Ovary (tissue), 9 donors: ENCODE results near the gene EIF2D. TPM values are rescaled to one million over a fixed set of nuclear protein-coding genes. Genes with fewer than 3 reads are reported as not detected.
"Not testable (repeated sequence)": the region's sequence is repeated elsewhere in the genome, so short reads cannot be mapped to it uniquely, and the experiment has no call there.

Experiments used
- DNase-seq, 5 donors: peaks; one replicate each; pipeline ENCODE4 v3.0.0-alpha.2; 2019 to 2020
- H3K27ac ChIP-seq, 2 donors: fragments of 200-600 bp; one replicate each; pipeline versions ENCODE4 v1.5.1 to v1.8.0; 2019 to 2022
- H3K27me3 ChIP-seq: fragments of 200-600 bp; one replicate; pipeline ENCODE4 v1.8.0; 2022
- H3K36me3 ChIP-seq: fragments of 200-600 bp; sonication (generic); one replicate; pipeline ENCODE4 v1.5.1; 2019
- H3K4me1 ChIP-seq: one replicate; pipeline ENCODE4 v1.8.1; 2013; ENCODE audit warnings: mild to moderate bottlenecking, moderate library complexity; ENCODE audit not compliant: insufficient read depth
- H3K4me3 ChIP-seq: fragments of 200-600 bp; sonication (generic); one replicate; pipeline ENCODE4 v1.5.1; 2017
- H3K9me3 ChIP-seq, 2 donors: fragments of 200-600 bp in 1 of 2; sonication (generic) in 1 of 2; one replicate each; pipeline versions ENCODE4 v1.5.1 to v1.8.1; 2013 to 2019; ENCODE audit warnings: mild to moderate bottlenecking in 1 of 2, moderate library complexity in 1 of 2
- EP300 ChIP-seq: sonication (generic); formaldehyde crosslinking; IDR thresholded peaks from one replicate; pipeline ENCODE4 v1.6.1; 2017; ENCODE audit warnings: antibody characterized with exemption
- POLR2A ChIP-seq: fragments of 450-650 bp; IDR thresholded peaks from one replicate; pipeline ENCODE4 v1.6.1; 2017; ENCODE audit warnings: antibody characterized with exemption, mild to moderate bottlenecking, moderate library complexity
- WGBS, 3 donors: extraction: QIAGEN DNeasy Blood & Tissue Kit in 1 of 3; methylation state at CpG; one replicate each; pipeline versions ENCODE4 v1.1.5 to v1.1.7; 2013 to 2017; 5-methylcytosine and 5-hydroxymethylcytosine counted together
- intact Hi-C, 4 donors: fragments of 100-400 bp; cut with DNase I; formaldehyde crosslinking; loops; one replicate each; pipeline versions ENCODE4 v1.11.0 to v1.15.1; 2022 to 2023
- polyA plus RNA-seq, 2 donors: library from polyadenylated mRNA; stranded (reverse); fragments of 200-250 nt in 1 of 2; fragments of 350-450 nt in 1 of 2; fragmentation: Illumina TruSeq in 1 of 2; extraction: RNeasy Lipid Tissue Mini Kit (QIAGEN cat#74804) in 1 of 2; gene quantifications; one replicate each; pipeline ENCODE4 v1.2.3, GENCODE V29; 2013 to 2014
- total RNA-seq, 7 donors: library from RNA; depleted of rRNA in 2 of 7; stranded (reverse); fragments of >200 nt in 2 of 7; fragmentation: NEBNext Ultra II Directional in 3 of 7; extraction: Animal tissue kit (Norgen Biotek cat#: 25700) in 3 of 7; gene quantifications; one replicate each; pipeline versions ENCODE4 v1.1.0 to v1.2.4, GENCODE V29; 2016 to 2023
- TF ChIP-seq, protein P1 (sequence below), 3 donors: fragments of 450-650 bp in 2 of 3; fragments of 200-600 bp in 1 of 3; IDR thresholded peaks; one replicate each; pipeline versions ENCODE4 v1.5.1 to v1.8.0; 2016 to 2022; ENCODE audit warnings: antibody characterized with exemption in 3 of 3, mild to moderate bottlenecking in 1 of 3
- donor health status: DM: no; HTN: no; CAD: no; lungs with moderate emphysema.
- donor health status: DM: no; HTN: no; CAD: no.
- donor health status: Bipolar disorder and iron deficiency.
- donor health status: DM: yes; HTN: yes; CAD: no.
- donor health status: DM: no; HTN: no; CAD: no.
- donor health status: DM: yes; HTN: yes; CAD: no.

EIF2D gene
- total and polyA plus RNA-seq, 9 donors, result 46.4 to 90.0 (median 61.0) TPM

DNA sequence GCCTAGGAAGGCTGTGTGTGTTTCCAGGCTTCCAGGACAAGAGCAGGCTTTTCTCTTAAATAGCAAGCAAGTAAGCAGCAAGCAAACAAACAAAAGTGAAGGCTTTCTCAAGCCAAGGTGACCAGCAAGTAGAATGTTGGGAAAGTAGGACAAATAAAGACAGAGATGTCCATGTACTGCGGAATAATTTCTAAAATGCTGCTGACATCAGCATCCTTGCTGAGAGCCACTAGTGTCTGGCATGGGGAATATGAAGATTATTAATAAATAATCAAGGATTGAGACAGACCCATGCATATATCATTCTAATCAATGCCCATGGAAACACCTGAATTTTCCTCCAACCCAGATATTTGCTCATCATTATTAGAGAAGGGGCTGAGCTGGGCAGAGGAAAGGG lies 16.7 kb upstream of the EIF2D start:
- Histone ChIP-seq H3K4me1 (no peaks in the 10 kb centered on the region), H3K36me3 (no peaks in the 10 kb centered on the region), H3K27ac (no peak overlapping the region), H3K4me3 (no peak overlapping the region), H3K9me3 (no peaks in the 10 kb centered on the region), H3K27me3 (no peaks in the 10 kb centered on the region)
- intact Hi-C loops, result loop anchor here in 1 of 4 donors (10.0 kb wide), 1 partner anchor 286 kb away; no protein-coding TSS in a partner anchor
- WGBS, 3 donors, result 70 to 72% methylated on average over 1 of the region's 1 CpG; no CpG with 5 or more reads in 1 of the 3 donors
- TF ChIP-seq POLR2A (no peak), EP300 (no peak)
- TF ChIP-seq, protein P1, sequence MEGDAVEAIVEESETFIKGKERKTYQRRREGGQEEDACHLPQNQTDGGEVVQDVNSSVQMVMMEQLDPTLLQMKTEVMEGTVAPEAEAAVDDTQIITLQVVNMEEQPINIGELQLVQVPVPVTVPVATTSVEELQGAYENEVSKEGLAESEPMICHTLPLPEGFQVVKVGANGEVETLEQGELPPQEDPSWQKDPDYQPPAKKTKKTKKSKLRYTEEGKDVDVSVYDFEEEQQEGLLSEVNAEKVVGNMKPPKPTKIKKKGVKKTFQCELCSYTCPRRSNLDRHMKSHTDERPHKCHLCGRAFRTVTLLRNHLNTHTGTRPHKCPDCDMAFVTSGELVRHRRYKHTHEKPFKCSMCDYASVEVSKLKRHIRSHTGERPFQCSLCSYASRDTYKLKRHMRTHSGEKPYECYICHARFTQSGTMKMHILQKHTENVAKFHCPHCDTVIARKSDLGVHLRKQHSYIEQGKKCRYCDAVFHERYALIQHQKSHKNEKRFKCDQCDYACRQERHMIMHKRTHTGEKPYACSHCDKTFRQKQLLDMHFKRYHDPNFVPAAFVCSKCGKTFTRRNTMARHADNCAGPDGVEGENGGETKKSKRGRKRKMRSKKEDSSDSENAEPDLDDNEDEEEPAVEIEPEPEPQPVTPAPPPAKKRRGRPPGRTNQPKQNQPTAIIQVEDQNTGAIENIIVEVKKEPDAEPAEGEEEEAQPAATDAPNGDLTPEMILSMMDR (IDR thresholded peaks at IDR 0.05), result no peak
- no peak for DNase-seq

- H3K27ac ChIP-seq, H3K4me1 ChIP-seq, H3K9me3 ChIP-seq, H3K36me3 ChIP-seq, H3K27me3 ChIP-seq, H3K4me3 ChIP-seq, DNase-seq: not testable (repeated sequence)
- 85 to 98% (median 97%) methylated on average over 2 of the region's 2 CpGs for whole genome bisulfite sequencing, 3 donors
- intact Hi-C loops, result loop anchor here in 1 of 4 donors (10.0 kb wide), 1 partner anchor 288 kb away; no protein-coding TSS in a partner anchor
Measured at GRCh38 chr1:206626396-206626795, 14.1 kb upstream of the EIF2D start.

DNA sequence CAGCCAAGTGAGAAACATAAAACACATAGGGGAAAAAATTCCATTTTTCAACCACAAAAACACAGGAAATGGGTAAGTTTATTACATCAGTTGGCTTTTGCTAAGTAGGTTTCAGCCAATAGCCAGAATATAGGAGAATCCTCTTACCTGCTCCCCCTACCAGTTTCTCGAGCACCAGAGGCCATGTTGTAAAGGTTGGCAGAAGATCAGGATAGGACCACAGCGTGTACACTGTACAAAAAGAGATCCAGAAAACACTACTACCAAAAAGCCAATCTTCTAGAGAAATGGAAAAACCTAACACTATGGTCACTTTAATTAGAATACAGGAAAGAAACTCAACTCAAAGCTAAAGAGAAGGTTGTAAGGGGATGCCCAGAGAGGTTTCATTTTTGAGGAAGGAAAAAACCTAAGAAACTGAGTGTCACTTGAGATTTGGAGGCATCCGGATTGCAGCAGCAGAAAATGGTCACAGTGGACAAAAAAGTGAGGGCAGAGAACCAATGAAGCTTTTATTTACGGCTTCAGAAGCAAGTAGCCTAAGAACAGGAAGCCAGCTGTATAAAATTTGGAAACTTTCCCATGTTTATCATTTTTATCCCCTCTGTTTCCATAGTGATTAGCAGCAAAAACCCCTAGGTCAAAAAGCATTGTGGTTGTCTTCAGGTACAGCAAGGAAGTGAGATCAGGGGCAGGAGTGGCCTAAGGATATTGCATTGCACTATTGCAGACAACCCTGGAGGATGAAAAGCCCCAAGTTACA lies 2.9 kb downstream of the EIF2D start:
- Histone ChIP-seq H3K27ac (no peak overlapping the region), H3K27me3 (no peaks in the 10 kb centered on the region), H3K36me3 (no peaks in the 10 kb centered on the region), H3K4me1 (peaks cover 2% of the 10 kb centered on the region), H3K4me3 (no peak overlapping the region), H3K9me3 (no peaks in the 10 kb centered on the region)
- intact Hi-C loops, result no loop called here
- TF ChIP-seq, protein P1 (IDR thresholded peaks at IDR 0.05), result no peak
- TF ChIP-seq POLR2A (no peak), EP300 (no peak)
- 49 to 52% (median 51%) methylated on average over 4 of the region's 4 CpGs for WGBS, 3 donors
- no peak for DNase-seq

DNA sequence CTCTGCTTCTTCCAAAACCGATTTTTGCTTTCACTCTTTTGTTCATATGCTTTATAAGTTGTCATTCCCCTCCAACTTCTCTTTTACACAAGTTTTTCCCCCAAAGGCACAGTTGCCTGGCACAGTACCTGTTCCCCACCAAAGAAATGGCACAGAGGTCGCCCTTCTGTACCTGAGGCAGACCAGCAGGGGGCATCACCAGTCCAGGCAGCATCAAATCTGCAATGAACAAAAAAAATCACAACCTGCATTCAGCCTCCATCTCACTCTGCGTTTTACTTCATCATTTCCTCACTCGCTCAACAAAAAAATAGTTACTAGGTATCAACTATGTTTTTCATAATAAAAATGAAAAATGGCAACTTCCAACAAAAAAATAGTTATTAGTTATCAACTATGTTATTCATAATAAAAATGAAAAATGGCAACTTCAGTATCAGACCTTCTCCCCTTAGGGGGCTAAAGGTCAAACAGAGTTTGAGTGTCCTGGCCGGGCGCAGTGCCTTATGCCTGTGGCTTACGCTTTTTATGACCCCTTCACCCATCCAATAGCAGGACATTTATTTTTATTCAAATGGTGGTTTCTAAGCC lies 4.1 kb downstream of the EIF2D start:
- peaks cover 2% of the 10 kb centered on the region for H3K4me1 ChIP-seq
- H3K36me3 ChIP-seq, result no peaks in the 10 kb centered on the region
- WGBS, 3 donors, result 72 to 78% (median 73%) methylated on average over 7 of the region's 7 CpGs
- no peaks in the 10 kb centered on the region for H3K9me3 ChIP-seq
- H3K27ac ChIP-seq, result no peak overlapping the region
- TF ChIP-seq POLR2A (no peak), EP300 (no peak)
- TF ChIP-seq, protein P1 (IDR thresholded peaks at IDR 0.05), result no peak
- H3K4me3 ChIP-seq, result no peak overlapping the region
- H3K27me3 ChIP-seq, result no peaks in the 10 kb centered on the region
- intact Hi-C loops, result no loop called here
- no peak for DNase-seq

DNA sequence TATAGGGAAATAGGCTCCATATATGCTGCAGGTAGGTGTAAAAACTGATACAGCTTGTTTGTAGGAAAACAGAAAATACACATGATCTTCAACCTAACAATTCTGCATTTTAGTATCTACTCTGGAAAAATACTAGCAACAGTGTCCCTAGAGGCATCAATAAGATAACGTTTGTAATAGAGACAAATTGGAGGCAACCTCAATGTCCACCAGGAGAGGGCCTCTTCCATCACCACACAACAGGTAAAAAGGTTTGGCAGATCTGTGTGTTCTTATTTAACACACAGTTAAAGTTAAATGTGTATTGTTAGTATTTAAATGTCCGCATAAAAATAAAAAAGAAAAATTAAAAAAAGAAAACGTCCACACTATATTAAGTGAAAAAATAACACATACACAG lies 5.4 kb downstream of the EIF2D start:
- no peak for TF ChIP-seq POLR2A
- TF ChIP-seq, protein P1 (IDR thresholded peaks at IDR 0.05), result peak in 1 of 3 donors; percentile 5
- no peak for DNase-seq
- Histone ChIP-seq H3K27me3 (no peaks in the 10 kb centered on the region), H3K4me1 (peaks cover 2% of the 10 kb centered on the region), H3K27ac (no peak overlapping the region), H3K36me3 (no peaks in the 10 kb centered on the region), H3K4me3 (no peak overlapping the region), H3K9me3 (no peaks in the 10 kb centered on the region)
- intact Hi-C loops, result no loop called here
- WGBS, 3 donors, result 58 to 61% (median 61%) methylated on average over 3 of the region's 3 CpGs
